ENCODE data around the gene RMRP. TPM values are rescaled to one million over a fixed set of nuclear protein-coding genes. Genes with fewer than 3 reads are reported as not detected.
"Not testable (repeated sequence)": the region's sequence is repeated elsewhere in the genome, so short reads cannot be mapped to it uniquely, and the experiment has no call there.

The RMRP gene
- total RNA-seq, 1 experiment from 2014 or later = 13,506 TPM

DNA sequence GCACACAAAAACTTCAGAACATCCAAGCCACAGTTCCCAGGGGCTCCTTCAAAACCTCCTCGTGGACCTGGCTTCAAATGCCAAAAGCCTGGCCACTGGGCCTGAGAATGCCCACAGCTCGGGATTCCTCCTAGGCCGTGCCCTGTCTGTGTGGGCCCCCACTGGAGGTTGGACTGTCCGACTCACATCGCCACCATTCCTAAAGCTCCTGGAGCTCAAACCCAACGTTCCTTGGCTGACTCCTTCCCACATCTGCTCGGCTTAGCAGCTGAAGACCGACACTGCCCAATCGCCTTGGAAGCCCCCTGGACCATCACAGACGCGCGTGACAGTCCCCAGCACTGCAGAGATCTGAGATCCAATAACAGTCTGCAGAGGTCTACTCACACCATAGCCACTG, 14.8 kb downstream of the RMRP start:
- H3K9me2 ChIP-seq (ENCODE audit: insufficient read depth) = no peaks in the 10 kb centered on the region
- H3K9me3 ChIP-seq (ENCODE audit: insufficient read depth, low read depth) = no peaks in the 10 kb centered on the region
- H3K4me3 ChIP-seq = no peak overlapping the region
- POLR2A ChIA-PET (ENCODE audit: unreplicated experiment) = no interaction called here
- TF ChIP-seq, protein P1, sequence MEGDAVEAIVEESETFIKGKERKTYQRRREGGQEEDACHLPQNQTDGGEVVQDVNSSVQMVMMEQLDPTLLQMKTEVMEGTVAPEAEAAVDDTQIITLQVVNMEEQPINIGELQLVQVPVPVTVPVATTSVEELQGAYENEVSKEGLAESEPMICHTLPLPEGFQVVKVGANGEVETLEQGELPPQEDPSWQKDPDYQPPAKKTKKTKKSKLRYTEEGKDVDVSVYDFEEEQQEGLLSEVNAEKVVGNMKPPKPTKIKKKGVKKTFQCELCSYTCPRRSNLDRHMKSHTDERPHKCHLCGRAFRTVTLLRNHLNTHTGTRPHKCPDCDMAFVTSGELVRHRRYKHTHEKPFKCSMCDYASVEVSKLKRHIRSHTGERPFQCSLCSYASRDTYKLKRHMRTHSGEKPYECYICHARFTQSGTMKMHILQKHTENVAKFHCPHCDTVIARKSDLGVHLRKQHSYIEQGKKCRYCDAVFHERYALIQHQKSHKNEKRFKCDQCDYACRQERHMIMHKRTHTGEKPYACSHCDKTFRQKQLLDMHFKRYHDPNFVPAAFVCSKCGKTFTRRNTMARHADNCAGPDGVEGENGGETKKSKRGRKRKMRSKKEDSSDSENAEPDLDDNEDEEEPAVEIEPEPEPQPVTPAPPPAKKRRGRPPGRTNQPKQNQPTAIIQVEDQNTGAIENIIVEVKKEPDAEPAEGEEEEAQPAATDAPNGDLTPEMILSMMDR (conservative IDR thresholded peaks at IDR 0.05) = no peak
- TF ChIP-seq EZH2 (IDR thresholded peaks at IDR 0.05; ENCODE audit: low read depth) = no peak
- H3K36me3 ChIP-seq (ENCODE audit: low read depth) = no peaks in the 10 kb centered on the region
- H3K27me3 ChIP-seq (ENCODE audit: insufficient read depth, low read depth) = no peaks in the 10 kb centered on the region
- H4K20me1 ChIP-seq (ENCODE audit: insufficient read depth) = no peaks in the 10 kb centered on the region
- CTCF ChIA-PET = no interaction called here
- no peak for DNase-seq
- H3K79me2 ChIP-seq (ENCODE audit: low read depth) = no peaks in the 10 kb centered on the region
- no TSS peak for BruUV-seq (replicated peaks)
- intact Hi-C loops (cut with micrococcal nuclease; ENCODE audit: unreplicated experiment) = no loop called here
- H3K4me2 ChIP-seq = no peak overlapping the region
- no peaks in the 10 kb centered on the region for H3F3A ChIP-seq (ENCODE audit: insufficient read depth, low read depth)
- H2AFZ ChIP-seq = no peak overlapping the region
- H3K27ac ChIP-seq = no peak overlapping the region
- H3K4me1 ChIP-seq (replicated peaks; ENCODE audit: insufficient read depth) = no peaks in the 10 kb centered on the region

DNA sequence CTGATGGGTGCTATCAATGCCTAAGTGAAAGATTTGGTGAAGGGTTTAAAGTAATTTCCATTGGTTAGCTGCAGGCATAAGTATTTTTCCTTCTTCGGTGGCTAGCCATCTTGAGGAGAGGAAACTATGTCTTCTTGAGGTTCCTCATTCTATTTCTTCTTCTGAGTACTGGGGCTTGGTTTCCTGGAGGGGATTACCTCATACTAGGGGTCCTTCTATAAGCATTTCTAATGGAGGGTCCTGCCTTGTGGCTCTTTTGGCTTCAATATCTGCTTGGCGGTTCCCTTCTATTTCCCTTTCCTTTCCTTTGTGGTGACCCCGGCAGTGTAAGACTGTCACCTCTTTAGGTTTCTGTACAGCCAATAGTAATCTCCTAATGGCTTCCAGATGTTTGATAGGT, 16.3 kb downstream of the RMRP start:
- H3K4me1 ChIP-seq (replicated peaks; ENCODE audit: insufficient read depth); H4K20me1 ChIP-seq (ENCODE audit: insufficient read depth); CTCF ChIA-PET; H2AFZ ChIP-seq; H3K4me2 ChIP-seq; H3K36me3 ChIP-seq (ENCODE audit: low read depth); intact Hi-C loops (cut with micrococcal nuclease; ENCODE audit: unreplicated experiment); POLR2A ChIA-PET (ENCODE audit: unreplicated experiment); BruUV-seq (replicated peaks); H3K79me2 ChIP-seq (ENCODE audit: low read depth); H3K4me3 ChIP-seq; H3F3A ChIP-seq (ENCODE audit: insufficient read depth, low read depth); H3K27ac ChIP-seq; H3K27me3 ChIP-seq (ENCODE audit: insufficient read depth, low read depth); H3K9me3 ChIP-seq (ENCODE audit: insufficient read depth, low read depth); DNase-seq; H3K9me2 ChIP-seq (ENCODE audit: insufficient read depth): not testable (repeated sequence)

DNA sequence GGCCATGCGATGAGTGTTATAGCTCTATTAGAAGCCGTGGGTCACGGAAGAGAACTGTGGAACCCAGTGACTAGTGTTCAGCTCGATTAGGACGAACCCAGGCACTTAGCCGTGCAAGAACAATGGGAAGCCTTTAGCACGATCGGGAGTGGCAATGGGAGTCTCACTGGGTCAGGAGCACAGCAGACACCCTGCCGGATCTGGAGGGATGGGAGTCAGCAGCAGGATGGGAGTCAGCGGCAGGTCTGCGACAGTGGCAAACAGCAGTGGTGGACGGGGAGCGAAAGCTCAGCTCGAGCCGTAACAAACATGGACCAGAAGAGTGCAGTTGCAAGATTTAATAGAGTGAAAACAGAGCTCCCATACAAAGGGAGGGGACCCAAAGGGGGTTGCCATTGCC, 17.4 kb downstream of the RMRP start:
- H4K20me1 ChIP-seq (ENCODE audit: insufficient read depth); H3K9me2 ChIP-seq (ENCODE audit: insufficient read depth); CTCF ChIA-PET; H3K36me3 ChIP-seq (ENCODE audit: low read depth); H3K4me3 ChIP-seq; H3K4me1 ChIP-seq (replicated peaks; ENCODE audit: insufficient read depth); BruUV-seq (replicated peaks); POLR2A ChIA-PET (ENCODE audit: unreplicated experiment); H3F3A ChIP-seq (ENCODE audit: insufficient read depth, low read depth); H3K4me2 ChIP-seq; DNase-seq; intact Hi-C loops (cut with micrococcal nuclease; ENCODE audit: unreplicated experiment); H3K9me3 ChIP-seq (ENCODE audit: insufficient read depth, low read depth); H2AFZ ChIP-seq; H3K27ac ChIP-seq; H3K27me3 ChIP-seq (ENCODE audit: insufficient read depth, low read depth); H3K79me2 ChIP-seq (ENCODE audit: low read depth): not testable (repeated sequence)

DNA sequence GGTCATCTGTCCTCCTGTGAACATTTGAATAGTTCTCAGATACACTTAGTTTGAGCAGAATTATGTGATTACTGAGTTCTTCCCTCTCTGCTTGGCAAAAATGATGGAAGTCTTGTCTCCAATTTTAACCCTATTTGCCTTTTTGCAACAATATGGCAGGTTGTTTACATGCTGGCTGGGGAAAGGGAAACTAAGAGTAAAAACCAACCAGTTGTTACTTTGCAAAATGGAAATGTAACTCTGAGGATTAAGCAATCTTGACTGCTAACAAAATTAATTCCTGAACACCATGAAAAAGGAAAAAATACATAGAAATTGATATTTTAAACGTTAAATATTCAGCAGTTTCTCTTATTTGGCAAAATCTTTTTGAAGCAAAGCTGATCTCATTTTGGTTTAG, 18.2 kb downstream of the RMRP start:
- no peak overlapping the region for H3K27ac ChIP-seq
- H3K27me3 ChIP-seq (ENCODE audit: insufficient read depth, low read depth) = no peaks in the 10 kb centered on the region
- no peaks in the 10 kb centered on the region for H3K9me3 ChIP-seq (ENCODE audit: insufficient read depth, low read depth)
- DNase-seq = no peak
- no peaks in the 10 kb centered on the region for H3K4me1 ChIP-seq (replicated peaks; ENCODE audit: insufficient read depth)
- no peaks in the 10 kb centered on the region for H3K9me2 ChIP-seq (ENCODE audit: insufficient read depth)
- H3K36me3 ChIP-seq (ENCODE audit: low read depth) = no peaks in the 10 kb centered on the region
- CTCF ChIA-PET = no interaction called here
- intact Hi-C loops (cut with micrococcal nuclease; ENCODE audit: unreplicated experiment) = no loop called here
- BruUV-seq (replicated peaks) = no TSS peak
- no peaks in the 10 kb centered on the region for H3F3A ChIP-seq (ENCODE audit: insufficient read depth, low read depth)
- H3K4me2 ChIP-seq = no peak overlapping the region
- no peak overlapping the region for H2AFZ ChIP-seq
- no peaks in the 10 kb centered on the region for H4K20me1 ChIP-seq (ENCODE audit: insufficient read depth)
- H3K79me2 ChIP-seq (ENCODE audit: low read depth) = no peaks in the 10 kb centered on the region
- POLR2A ChIA-PET (ENCODE audit: unreplicated experiment) = no interaction called here
- no peak overlapping the region for H3K4me3 ChIP-seq
- TF ChIP-seq, protein P1 (conservative IDR thresholded peaks at IDR 0.05) = no peak
- no peak for TF ChIP-seq EZH2 (IDR thresholded peaks at IDR 0.05; ENCODE audit: low read depth)

DNA sequence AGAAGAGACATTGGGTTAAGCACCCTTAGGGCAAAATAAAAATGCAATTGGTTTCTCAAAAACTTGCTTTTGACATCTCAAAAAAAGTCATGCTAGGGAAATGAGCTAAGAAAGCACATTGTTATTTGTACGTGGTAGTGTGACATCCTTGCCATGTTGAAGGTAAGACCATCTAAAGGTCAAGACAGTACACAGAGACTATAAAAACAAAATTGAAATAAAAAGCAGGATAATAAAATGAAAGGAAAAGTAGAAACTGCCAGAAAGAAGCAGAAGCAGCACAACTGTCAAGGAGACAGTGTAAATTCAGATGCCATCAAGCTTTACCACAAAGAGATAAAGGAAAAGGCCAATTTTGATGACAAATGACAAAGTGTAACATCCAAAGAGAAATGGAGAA, 18.6 kb downstream of the RMRP start:
- BruUV-seq (replicated peaks); H2AFZ ChIP-seq; intact Hi-C loops (cut with micrococcal nuclease; ENCODE audit: unreplicated experiment); H3K36me3 ChIP-seq (ENCODE audit: low read depth); H4K20me1 ChIP-seq (ENCODE audit: insufficient read depth); H3K79me2 ChIP-seq (ENCODE audit: low read depth); H3K4me2 ChIP-seq; H3K9me3 ChIP-seq (ENCODE audit: insufficient read depth, low read depth); H3K4me1 ChIP-seq (replicated peaks; ENCODE audit: insufficient read depth); H3K9me2 ChIP-seq (ENCODE audit: insufficient read depth); POLR2A ChIA-PET (ENCODE audit: unreplicated experiment); H3K4me3 ChIP-seq; CTCF ChIA-PET; H3F3A ChIP-seq (ENCODE audit: insufficient read depth, low read depth); DNase-seq; H3K27me3 ChIP-seq (ENCODE audit: insufficient read depth, low read depth); H3K27ac ChIP-seq: not testable (repeated sequence)

DNA sequence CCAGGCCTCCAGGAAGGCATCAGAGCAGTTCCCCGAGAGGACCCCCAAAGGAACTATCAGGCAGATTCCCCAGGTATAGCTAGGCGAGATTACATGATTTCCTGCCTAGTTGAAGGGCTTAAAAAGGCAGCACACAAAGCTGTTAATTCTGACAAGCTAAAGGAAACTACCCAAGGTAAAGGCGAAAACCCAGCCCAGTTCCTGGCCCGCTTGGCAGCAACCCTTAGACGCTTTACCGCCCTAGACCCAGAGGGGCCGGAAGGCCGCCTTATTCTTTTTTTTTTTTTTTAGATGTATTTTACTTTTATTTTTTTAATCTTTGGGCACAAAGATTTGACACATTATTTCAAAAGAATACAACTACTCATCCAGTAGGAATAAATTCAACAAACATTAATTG, 19.1 kb downstream of the RMRP start:
- H3K27ac ChIP-seq; H4K20me1 ChIP-seq (ENCODE audit: insufficient read depth); H3K79me2 ChIP-seq (ENCODE audit: low read depth); H3K9me3 ChIP-seq (ENCODE audit: insufficient read depth, low read depth); CTCF ChIA-PET; H3K4me1 ChIP-seq (replicated peaks; ENCODE audit: insufficient read depth); intact Hi-C loops (cut with micrococcal nuclease; ENCODE audit: unreplicated experiment); H3K4me3 ChIP-seq; BruUV-seq (replicated peaks); DNase-seq; H3K4me2 ChIP-seq; POLR2A ChIA-PET (ENCODE audit: unreplicated experiment); H3K9me2 ChIP-seq (ENCODE audit: insufficient read depth); H3K36me3 ChIP-seq (ENCODE audit: low read depth); H3K27me3 ChIP-seq (ENCODE audit: insufficient read depth, low read depth); H2AFZ ChIP-seq; H3F3A ChIP-seq (ENCODE audit: insufficient read depth, low read depth): not testable (repeated sequence)

Measured in PC-9 (cell line).